H4 (cell line): Measurements from ENCODE around the gene YPEL5. TPM values are rescaled to one million over a fixed set of nuclear protein-coding genes. Genes with fewer than 3 reads are reported as not detected.
"Not testable (repeated sequence)": the region's sequence is repeated elsewhere in the genome, so short reads cannot be mapped to it uniquely, and the experiment has no call there.

Experiments used
- DNase-seq: peaks from one replicate; pipeline ENCODE4 v3.0.0-alpha.2; 2015; ENCODE audit warnings: low spot score
- total RNA-seq: library from RNA; depleted of rRNA; stranded (reverse); fragments of >200 nt; shearing (Covaris generic); gene quantifications from 2 replicates; pipeline ENCODE4 v1.2.3, GENCODE V29; 2014

YPEL5 gene
- total RNA-seq, 1 experiment from 2014 or later: 46.7 TPM

DNA sequence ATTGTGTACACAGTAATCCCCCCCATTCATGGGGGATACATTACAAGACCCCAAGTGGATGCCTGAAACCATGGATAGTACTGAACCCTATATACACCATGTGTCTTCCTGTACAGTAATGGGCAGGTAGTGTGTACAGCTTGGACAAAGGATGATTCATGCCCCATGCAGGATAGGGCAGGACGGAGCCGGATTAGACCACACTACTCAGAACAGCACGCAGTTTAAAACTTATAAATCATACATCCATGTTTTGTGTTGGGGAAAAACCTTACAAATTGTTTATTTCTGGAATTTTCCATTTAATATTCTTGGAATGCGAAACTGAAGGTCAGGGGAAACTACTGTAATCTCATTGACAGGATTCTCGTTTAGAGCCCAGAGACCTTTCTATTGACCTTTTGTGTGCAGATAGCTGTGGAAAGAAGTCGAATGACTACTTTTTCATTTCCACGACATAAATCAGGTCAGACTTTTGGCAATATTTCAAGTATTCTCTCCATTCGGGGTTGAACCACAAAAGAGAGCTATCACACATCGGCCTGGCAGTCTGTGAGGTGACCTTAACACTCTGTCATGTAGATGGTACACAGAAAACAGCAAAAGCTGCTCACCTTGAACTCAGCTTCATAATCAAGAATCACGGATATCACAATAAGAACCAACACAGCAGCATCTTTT lies 9.9 kb upstream of the YPEL5 start:
- DNase-seq: no peak

DNA sequence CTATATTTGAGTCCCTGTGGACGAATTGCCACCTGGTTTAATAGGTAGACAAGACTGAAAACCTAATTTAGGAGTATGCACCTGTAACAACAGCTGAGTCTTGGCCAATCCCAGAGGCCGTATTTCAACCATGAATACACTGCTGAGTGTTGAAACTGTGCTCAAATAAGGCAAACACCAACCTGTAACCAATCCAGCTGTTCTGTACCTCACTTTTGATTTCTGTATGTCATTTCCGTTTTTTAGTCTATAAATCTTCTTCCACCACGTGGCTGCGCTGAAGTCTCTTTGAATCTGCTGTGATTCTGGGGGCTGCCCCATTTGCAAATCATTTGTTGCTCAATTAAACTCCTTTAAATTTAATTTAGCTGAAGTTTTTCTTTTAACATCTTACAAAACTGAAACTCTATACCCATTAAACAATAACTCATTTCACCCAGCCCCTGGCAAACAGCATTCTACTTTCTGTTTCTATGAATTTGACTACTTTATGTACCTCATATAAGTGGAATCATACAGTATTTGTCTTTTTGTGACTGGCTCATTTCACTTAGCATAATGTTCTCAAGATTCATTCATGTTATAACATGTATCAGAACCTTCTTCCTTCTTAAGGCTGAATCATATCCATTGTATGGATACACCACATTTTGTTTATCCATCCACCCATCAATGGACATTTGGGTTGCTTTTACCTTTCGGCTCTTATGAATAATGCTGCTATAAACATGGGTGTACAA lies 7.5 kb upstream of the YPEL5 start:
- no peak for DNase-seq

DNA sequence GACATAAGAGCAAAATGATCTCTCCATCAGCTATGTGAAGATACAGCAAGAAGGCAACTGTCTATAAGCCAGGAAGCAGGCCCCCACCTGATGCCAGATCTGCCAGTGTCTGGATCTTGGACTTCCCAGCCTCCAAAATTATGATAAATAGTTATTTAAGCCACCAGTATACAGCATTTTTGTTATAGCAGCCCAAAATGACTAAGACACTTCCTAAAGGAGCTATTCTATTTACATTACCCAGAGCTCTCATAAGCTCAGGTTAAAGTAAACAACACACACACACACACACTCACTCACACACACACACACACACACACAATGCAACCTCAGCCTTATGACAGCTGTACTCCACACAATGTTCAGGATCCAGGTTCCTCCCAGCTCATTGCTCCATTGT lies 5.7 kb upstream of the YPEL5 start:
- no peak for DNase-seq

DNA sequence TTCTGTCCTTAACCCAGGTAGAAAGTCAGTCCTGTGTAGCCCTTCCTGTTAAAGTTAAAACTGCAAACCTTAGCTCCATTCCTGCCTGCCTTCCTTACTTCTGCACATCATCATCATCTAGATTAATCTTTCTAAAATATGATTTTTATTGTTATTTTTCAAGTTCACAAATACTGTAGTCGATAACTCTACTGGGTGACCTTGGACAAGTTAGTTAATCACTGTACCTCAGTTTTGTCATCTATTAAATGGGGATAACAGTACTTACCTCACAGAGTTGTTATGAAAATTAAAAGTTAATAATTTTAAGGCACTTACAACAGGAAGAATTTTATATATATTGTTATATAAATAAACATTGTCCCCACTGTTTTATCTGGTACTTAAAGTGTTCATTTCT lies 2.5 kb upstream of the YPEL5 start:
- DNase-seq: no peak

DNA sequence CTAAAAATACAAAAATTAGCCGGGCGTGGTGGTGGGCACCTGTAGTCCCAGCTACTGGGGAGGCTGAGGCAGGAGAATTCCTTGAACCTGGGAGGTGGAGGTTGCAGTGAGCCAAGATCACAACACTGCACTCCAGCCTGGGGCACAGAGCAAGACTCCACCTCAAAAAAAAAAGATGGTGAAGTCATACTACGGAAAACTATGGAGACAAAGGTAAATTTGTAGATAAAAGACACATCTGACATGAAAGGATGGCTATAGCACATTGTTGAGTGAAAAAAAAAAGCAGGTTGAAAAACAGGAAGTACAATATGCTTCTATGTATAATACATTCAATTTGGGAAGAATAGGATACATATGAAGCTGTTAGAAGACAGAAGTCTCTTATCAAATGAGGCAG lies 1.9 kb upstream of the YPEL5 start:
- DNase-seq: not testable (repeated sequence)

DNA sequence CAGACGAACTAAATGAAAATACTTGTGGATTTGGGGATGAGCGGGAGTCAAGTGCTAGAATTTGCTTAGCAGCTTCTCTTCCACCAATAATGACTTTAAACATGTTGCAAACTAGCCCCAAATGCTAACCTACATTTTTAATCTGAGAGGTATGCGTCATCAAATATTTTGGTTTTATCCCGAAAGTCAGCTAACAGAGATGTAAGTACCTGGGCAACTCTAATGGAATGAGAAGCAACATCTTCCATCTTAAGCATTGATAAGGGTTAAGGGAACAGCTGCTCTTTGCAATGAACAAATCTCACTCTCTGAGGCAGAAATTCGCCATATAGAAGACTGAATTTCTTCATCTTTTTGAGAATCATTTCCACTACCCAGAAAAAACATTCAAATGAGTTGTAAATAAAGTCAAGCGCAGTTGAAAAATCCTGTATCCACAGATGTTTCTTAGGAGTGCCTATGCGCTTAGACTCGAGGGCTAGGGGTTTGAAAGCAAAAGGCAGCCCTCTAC lies 926 bp upstream of the YPEL5 start:
- DNase-seq: no peak

DNA sequence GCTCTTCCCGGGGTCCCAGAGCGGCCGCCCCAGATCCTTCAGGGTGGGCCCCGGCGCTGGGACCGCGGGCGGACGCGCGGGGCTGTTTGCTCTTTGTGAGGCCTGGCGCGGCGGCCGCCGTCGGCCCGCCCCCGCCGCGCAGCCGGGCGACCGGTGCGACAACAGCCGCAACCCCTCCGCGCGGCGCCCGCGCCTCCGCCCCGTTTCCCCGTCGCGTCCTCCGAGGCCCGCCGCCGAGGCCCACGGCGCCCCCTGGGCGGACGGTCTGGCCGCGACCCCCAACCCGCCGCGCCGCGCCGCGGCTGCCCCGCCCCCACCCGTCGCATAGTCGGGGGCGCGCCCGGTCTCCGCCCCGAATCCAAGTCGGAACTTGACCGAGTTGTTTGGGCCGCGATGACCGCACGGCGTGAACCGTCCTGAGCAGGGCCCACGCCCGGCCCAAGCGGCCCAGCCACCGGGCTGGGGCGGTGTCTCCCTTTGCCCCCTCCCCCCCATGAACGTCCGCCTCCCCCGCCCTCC lies 448 bp downstream of the YPEL5 start:
- DNase-seq: no peak

DNA sequence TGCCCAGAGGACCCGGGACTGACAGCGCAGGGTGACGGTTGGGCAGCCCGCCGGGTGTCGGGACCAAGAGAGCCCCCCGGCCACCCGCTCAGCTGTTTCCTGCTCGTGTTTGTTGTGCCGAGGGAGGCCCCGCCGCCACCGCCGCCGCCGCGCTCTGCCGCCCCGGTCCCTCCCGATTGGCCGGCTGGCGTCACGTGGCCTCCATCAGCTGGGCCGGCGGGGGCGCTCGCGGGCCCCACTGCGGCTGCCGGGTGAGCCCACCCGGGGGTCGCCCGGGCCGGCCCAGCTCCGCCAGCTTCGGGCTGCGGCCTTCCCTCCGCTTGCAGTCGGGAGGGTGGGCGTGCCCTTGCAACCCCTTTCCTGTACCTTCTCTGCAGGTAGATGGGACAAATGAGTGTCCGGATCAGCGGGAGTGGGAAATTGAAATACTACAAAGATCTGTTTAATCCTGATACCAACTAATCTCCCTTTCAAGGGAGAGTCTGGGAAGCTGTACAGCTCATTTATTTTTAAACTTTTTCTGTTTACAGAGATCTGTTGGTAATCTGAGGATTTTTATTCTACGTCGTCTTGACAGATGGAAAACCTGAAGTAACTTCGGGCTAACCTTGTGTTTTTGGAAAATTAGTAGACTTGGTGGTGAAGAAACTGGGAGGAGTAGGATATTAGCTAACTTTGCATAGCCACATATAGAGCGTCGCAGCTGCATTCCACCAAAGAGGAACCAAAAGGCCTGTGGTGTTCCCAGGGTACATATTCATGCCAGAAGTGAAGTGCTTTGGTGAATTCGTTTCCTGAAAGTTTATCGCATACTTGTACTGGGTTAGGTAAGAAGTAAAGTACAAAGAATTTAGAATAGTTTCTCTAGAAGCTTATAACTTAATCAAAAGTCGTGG lies 1.2 kb downstream of the YPEL5 start:
- peak; percentile 26 for DNase-seq

DNA sequence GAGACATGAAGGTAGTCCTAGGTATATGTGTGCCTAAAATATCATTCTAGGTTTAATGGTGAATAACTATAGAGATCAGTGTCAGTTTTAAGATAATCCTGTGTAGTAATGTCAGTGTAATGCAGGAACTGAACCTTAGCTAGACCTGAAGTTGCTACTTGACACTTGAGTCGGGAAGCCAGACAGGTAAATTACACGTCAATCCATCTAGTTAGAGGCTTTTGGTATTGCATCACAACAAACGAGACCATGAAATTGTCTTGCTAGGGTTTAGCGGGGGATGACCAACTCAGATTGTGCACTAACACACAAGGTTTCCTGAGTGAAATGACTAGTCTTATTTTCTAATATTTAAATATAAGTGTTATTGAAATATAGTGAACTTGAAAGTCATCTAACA lies 2.0 kb downstream of the YPEL5 start:
- no peak for DNase-seq

DNA sequence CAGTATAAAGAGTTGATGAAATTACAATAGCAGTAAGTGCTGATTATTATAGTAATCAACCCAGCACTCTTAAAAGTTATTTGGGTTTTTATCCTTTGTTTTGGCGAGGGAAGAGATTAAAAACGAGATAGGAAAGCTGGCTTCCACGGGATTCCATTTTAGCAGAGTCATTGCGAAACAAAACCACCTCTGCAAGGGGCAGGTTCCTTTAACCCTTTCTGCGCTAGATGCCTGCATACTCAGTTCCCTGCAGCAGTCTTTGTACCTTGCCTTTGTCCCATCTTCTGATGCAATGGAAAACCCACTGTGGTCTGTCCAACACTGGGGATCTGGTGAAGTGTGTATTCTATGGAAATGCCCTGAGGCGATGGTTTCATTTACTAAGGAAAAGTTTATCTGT lies 2.7 kb downstream of the YPEL5 start:
- DNase-seq: peak; percentile 48

DNA sequence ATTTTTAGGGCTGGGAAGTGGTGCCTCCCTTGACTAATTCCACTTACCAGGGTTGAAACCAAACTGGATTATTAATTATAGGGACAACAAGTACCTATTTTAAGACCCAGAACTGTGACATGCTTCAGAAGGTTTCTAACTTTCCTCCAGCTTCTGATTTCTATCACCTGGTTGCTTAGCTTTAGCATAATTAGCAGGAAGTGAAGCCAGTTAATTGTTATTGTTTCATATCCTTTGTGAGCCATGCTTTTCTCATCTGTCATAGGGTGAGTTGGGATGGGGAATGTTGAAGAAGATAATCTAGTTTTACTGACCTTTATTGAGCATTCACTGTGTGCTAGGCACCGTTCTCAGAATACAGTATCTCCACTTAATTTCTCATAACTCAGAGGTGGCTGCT lies 3.2 kb downstream of the YPEL5 start:
- DNase-seq: no peak

DNA sequence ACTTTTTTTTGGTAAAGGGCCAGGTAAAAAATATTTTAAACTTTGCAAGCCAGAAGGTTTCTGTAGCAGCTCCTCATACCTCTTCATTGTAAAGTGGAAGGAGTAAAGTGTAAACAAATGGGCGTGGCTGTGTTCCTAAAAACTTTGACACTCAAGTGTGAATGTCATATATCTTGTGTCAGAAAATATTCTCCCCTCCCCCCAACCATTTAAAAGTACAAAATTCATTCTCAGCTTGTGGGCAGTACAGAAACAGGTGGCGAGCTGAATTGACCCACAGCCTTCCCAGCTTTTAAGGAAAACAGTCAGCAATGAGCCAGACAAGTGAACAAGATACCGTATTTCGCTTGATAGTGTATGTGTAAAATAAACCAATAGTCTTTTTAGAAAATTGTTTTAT lies 4.0 kb downstream of the YPEL5 start:
- DNase-seq: no peak

DNA sequence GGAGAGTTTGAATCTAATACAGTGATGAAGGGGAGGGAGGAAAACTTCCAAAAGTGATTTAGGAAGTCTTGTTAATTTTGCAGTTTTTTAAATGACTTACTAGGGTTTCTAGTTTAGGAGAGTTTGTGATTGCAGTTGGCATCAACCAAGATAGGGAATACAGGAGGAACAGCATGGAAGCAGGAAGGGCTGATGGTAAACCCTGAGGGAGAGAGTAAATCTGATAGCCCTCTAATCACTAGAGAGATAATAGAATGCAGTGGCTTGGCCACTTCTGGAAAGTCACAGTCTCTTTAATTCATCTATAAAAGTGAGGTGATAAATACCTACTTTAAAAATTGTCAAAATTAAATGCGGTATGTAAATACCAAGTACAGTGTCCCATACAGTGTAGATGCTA lies 5.6 kb downstream of the YPEL5 start:
- no peak for DNase-seq

DNA sequence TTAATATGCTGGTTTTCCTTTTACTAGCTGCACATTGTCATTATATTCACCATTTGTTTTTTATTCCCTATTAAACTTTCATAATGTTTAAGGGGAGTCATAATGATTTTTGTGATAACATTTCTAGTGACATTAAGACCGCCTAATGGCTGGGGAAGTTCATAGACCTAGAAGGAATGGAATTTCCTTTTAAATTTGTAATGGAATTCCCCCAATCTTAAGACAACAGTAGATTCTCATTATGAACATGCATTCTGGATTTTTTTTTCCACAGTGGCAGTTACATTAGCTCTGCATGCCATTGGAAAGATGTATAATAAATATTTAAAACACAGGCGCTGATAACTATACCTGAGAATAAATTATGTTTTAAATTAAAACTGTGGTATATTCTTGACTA lies 8.4 kb downstream of the YPEL5 start:
- no peak for DNase-seq

DNA sequence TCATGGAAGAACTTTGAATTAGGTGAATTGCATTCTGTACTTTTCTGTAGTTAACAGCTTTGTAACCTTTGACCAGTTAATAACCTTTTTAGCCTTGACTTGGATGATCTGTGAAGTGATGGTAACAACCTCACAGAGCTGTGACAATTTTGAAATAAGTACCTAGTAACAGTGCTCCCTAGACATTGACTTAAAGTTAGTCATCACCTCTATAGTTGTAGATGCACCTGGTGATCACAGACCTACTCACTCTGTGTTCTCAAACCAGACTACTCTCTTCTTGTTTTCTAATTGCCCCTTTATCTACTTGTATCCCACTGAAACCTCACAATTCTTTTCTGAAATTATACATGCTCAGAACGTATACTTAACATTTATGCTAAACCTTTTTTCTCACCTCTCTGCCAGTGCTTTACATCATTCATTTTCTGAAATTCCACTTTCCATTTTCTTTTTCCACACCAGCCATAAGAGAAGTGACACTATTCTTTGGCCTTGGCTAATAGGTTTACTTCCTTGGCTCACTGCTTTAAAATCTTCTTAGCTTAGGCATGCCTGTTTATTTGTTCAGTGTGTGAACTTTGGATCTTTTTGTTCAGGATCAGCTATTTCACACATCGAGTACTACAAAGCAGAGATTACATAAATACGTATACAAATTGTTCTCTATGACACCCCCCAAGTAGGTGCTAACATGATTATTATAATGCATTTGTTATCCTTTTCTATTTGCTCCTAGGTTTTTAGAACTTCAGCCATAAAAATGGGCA lies 9.3 kb downstream of the YPEL5 start:
- no peak for DNase-seq

DNA sequence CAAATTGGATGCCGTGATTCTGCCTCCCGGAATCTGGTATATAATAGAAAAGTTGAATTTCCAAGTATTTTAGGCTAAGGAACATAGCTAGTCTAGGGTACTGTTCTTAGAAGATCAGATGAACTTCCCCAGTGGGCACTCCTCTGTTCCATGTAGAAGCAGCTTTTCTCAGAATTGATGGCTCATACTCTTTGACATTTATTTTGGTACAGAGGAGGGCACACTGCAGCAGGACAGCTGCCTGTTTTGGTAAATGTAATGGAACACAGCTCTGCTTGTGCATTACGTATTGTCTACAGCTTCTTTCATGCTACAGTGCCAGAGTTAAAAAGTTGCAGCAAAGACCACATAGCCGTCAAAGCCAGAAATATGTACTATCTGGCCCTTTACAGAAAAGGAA lies 10.8 kb downstream of the YPEL5 start:
- DNase-seq: no peak

DNA sequence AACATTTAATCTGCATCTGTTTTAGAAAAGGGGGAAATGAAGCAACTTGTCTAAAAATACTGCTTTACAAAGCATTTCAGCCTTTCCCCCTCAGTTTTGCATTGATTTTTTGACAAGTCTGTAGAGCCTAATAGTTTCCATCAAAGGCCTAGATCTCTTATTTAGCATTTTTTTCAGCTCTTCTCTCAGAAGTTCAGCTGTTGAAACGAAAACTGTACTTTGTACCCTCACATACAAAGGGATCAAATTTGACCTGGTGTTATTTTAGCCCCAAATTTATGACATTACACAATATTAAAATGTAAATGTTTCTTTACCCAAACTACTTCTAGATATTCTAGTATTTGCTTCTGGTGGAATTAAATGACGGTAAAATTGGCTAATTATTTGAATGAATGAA lies 13.0 kb downstream of the YPEL5 start:
- no peak for DNase-seq

DNA sequence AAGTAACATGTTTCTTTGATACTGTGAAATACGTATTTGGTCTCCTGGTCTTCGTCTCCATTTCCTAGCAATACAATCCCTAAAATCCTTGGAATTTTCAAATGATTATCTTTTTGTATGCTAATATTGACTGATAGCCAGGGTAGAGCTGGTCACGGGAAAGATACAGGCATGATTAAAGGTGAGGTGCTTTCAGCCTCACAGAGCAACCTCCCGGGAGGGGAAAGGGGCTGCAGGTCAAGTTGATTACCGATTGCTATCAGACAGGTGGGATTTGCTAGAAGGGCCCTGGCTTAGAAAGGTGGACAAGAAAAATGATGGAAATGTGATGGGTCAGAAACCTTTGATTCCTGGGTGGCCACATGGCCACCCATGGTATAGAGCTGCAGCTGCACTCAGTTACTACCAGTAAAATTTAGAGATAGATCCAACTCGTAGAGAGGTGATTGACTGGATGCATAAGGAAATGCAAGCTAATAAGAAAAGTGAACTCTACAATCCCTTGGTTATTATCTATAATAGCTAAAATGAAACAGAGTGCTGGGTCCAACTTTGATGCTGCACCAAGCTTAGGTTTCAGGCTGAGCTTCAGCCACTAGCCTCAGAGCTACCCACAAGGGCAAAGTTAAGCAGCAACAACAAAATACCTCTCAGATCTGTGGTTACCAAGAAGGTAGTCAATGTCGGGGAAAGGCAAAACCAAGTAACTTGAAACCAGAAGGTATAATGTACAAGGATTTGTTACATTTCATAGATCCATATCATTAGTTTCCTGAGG lies 15.3 kb downstream of the YPEL5 start:
- DNase-seq: no peak

DNA sequence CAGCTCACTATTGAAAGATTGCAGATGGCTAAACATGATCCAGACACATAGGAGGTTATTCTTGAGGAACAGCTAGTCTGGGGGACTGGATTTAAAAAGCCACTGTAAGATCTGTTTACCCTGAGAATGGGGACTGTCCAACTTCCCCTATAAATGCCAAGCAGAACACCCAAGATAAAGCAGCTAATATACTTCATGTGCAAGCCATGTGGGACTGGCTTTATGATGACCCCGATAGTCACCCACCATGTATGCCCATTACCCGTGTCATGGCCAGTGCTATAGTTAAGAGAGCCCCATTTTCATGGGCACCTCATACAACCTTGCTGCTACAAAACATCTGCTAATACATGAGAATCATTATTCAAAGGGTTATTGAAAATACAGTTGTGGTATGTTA lies 16.0 kb downstream of the YPEL5 start:
- no peak for DNase-seq

DNA sequence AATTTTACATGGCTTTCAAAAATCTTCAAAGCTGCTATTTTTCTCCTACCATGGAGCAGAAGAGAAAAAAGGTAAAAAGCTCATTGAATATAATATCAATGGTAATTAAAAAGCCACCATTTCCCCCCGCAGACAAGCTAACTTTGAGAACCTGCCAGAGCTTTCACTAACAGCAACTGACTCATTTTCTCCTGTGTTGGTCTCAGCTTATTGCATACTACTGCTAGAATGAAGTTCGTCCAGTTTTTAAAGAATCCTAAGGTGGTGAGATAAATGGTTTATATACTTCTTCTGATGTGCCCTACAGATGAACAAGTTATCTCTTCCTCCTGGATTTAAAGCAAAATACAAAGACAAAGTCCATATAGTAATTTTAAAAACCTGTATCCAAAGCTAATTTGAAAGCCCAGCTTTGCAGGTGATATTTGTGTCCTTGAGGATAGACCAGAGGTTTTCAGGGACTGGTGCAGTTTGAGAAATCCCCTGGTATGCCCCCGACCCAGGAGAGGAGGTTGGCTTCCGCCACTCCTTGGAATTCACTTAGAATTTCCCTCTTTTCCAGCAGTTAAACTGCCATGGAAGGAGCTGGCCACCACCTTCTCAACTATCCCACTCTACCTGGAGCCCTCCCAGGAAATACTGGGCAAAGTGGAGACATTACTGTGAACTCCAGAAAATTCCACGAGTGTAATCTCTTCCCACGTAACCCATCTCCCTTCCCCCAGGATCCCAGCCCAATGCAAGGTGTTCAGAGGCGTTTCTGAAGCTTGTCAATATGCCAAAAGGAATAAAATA lies 17.5 kb downstream of the YPEL5 start:
- DNase-seq: no peak
